PFSK-1 (cell line): Measurements from ENCODE around the gene ROBO2.

Experiments used
- FOXP2 ChIP-seq: optimal IDR thresholded peaks from 2 replicates; pipeline ENCODE3; 2011; ENCODE audit warnings: borderline replicate concordance, control low read depth, inconsistent platforms; ENCODE audit not compliant: insufficient read depth; ENCODE audit errors: extremely low read length, extremely low read depth
- POLR2AphosphoS5 ChIP-seq: IDR thresholded peaks from 2 replicates; pipeline ENCODE4 v1.6.1; 2012; ENCODE audit warnings: low read depth, mild to moderate bottlenecking, control low read depth, low read length, moderate library complexity
- SIN3A ChIP-seq: IDR thresholded peaks from 2 replicates; pipeline ENCODE4 v1.6.1; 2012; ENCODE audit warnings: mild to moderate bottlenecking, low read length, moderate library complexity, borderline replicate concordance; ENCODE audit not compliant: insufficient read depth
- TAF1 ChIP-seq: IDR thresholded peaks from 2 replicates; pipeline ENCODE4 v1.6.1; 2012; ENCODE audit warnings: low read length, control low read depth, borderline replicate concordance; ENCODE audit not compliant: insufficient read depth
- TF ChIP-seq, protein P1 (sequence below), 2 experiments: IDR thresholded peaks; 2 replicates each; pipeline versions ENCODE4 v1.6.1 to v1.8.0; 2011 to 2012; ENCODE audit warnings: low read depth in 2 of 2, low read length in 2 of 2, control low read depth in 1 of 2, inconsistent platforms in 1 of 2, mild to moderate bottlenecking in 1 of 2, moderate library complexity in 1 of 2; ENCODE audit not compliant: insufficient read depth in 1 of 2

Gene ROBO2

GRCh38 chr3:77298417-77298816 lies 258.5 kb downstream of the ROBO2 start:
- TF ChIP-seq SIN3A (no peak), POLR2AphosphoS5 (no peak), TAF1 (no peak), FOXP2 (no peak)
- TF ChIP-seq, protein P1, sequence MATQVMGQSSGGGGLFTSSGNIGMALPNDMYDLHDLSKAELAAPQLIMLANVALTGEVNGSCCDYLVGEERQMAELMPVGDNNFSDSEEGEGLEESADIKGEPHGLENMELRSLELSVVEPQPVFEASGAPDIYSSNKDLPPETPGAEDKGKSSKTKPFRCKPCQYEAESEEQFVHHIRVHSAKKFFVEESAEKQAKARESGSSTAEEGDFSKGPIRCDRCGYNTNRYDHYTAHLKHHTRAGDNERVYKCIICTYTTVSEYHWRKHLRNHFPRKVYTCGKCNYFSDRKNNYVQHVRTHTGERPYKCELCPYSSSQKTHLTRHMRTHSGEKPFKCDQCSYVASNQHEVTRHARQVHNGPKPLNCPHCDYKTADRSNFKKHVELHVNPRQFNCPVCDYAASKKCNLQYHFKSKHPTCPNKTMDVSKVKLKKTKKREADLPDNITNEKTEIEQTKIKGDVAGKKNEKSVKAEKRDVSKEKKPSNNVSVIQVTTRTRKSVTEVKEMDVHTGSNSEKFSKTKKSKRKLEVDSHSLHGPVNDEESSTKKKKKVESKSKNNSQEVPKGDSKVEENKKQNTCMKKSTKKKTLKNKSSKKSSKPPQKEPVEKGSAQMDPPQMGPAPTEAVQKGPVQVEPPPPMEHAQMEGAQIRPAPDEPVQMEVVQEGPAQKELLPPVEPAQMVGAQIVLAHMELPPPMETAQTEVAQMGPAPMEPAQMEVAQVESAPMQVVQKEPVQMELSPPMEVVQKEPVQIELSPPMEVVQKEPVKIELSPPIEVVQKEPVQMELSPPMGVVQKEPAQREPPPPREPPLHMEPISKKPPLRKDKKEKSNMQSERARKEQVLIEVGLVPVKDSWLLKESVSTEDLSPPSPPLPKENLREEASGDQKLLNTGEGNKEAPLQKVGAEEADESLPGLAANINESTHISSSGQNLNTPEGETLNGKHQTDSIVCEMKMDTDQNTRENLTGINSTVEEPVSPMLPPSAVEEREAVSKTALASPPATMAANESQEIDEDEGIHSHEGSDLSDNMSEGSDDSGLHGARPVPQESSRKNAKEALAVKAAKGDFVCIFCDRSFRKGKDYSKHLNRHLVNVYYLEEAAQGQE (IDR thresholded peaks at IDR 0.05; ENCODE audit: insufficient read depth in 1 of 2, low read depth in 2 of 2, low read length in 2 of 2), result no peak

DNA sequence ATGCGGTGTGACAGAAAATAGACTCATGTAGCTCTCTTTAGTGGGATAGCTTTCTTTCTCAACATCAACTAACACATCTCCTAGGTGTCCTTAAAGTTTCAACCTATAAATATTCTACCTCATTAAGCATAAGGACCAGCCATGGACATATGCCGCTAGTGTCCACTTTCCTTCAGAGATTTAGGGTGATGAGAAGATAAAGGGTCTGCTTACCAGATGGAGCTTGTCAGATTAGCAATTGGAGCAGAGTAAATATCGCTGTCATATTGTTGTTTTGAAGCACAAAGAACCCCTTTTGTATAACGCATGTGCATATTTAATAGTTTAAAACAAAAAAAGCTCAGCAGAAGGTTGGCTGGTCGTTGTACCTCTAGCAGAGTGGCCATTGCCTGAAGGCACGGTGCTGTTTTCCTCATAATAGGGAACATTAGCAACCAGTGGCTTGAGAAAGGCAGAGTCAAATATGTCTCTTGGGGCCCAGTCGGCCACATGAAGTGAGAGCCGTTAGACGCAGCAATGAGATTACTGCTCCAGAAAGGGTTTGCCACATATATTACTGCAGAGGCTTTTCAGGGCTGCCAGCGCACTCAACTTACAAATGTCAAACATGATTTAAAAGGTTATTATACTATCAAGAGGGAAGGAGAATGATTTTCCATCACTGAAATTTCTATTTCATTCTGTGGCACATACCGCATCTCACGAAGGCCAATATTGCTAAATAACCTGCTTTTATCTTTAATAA lies 264.2 kb downstream of the ROBO2 start:
- TF ChIP-seq POLR2AphosphoS5, result no peak
- TF ChIP-seq, protein P1 (IDR thresholded peaks at IDR 0.05; ENCODE audit: insufficient read depth in 1 of 2, low read depth in 2 of 2, low read length in 2 of 2), result no peak
- no peak for TF ChIP-seq FOXP2
- TF ChIP-seq TAF1, result no peak
- TF ChIP-seq SIN3A, result no peak

GRCh38 chr3:77304700-77305021 lies 264.8 kb downstream of the ROBO2 start:
- no peak for TF ChIP-seq FOXP2
- no peak for TF ChIP-seq SIN3A
- TF ChIP-seq TAF1, result no peak
- TF ChIP-seq, protein P1 (IDR thresholded peaks at IDR 0.05; ENCODE audit: insufficient read depth in 1 of 2, low read depth in 2 of 2, low read length in 2 of 2), result no peak
- no peak for TF ChIP-seq POLR2AphosphoS5

DNA sequence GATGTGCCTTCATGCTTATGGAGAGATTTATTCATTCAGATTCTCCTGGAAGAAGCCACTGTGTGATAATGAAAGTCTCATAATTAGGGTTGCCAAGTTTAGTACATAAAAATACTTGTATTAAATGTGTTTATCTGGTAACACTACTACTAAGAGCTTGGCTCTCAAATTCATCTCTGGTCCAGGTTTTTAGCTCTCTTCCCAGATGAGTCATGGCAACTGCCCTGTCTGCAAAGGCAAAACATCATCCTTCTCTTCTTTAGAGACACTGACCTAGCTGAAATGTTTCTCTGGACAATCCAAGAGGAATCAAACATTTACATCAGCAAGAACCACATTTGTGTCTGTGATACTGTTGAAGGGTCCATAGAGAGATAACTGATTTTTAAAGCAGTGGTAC lies 269.6 kb downstream of the ROBO2 start:
- TF ChIP-seq FOXP2 (no peak), TAF1 (no peak), POLR2AphosphoS5 (no peak), SIN3A (no peak)
- TF ChIP-seq, protein P1 (IDR thresholded peaks at IDR 0.05; ENCODE audit: insufficient read depth in 1 of 2, low read depth in 2 of 2, low read length in 2 of 2), result no peak

- TF ChIP-seq SIN3A, result no peak
- TF ChIP-seq FOXP2, result no peak
- TF ChIP-seq, protein P1 (IDR thresholded peaks at IDR 0.05; ENCODE audit: insufficient read depth in 1 of 2, low read depth in 2 of 2, low read length in 2 of 2), result no peak
- no peak for TF ChIP-seq POLR2AphosphoS5
- TF ChIP-seq TAF1, result no peak
Measured at GRCh38 chr3:77313843-77314242, 273.9 kb downstream of the ROBO2 start.
